GM18498 (cell line): ENCODE data around the gene AGPAT3.

Source experiments
- ATAC-seq: cut with Tn5 transposase; IDR thresholded peaks from one replicate; pipeline ENCODE4 v1.9.1; 2021; ENCODE audit warnings: mild to moderate bottlenecking, moderate library complexity; ENCODE audit not compliant: unreplicated experiment

Gene AGPAT3

GRCh38 chr21:43934716-43935705 is 70.0 kb downstream of the AGPAT3 start:
- no peak for ATAC-seq

- no peak for ATAC-seq
Observed at GRCh38 chr21:43935711-43936110, 70.7 kb downstream of the AGPAT3 start.

- no peak for ATAC-seq
Observed at GRCh38 chr21:43936247-43936967, 71.4 kb downstream of the AGPAT3 start.

- no peak for ATAC-seq
Observed at GRCh38 chr21:43937051-43937832, 72.2 kb downstream of the AGPAT3 start.

- no peak for ATAC-seq
Observed at GRCh38 chr21:43937891-43938309, 72.9 kb downstream of the AGPAT3 start.

- ATAC-seq: peak; percentile 80
Observed at GRCh38 chr21:43938751-43939442, 73.9 kb downstream of the AGPAT3 start.

- no peak for ATAC-seq
Observed at GRCh38 chr21:43939443-43940328, 74.7 kb downstream of the AGPAT3 start.

- ATAC-seq: no peak
Observed at GRCh38 chr21:43940329-43941050, 75.5 kb downstream of the AGPAT3 start.

- no peak for ATAC-seq
Observed at GRCh38 chr21:43942201-43942600, 77.2 kb downstream of the AGPAT3 start.

GRCh38 chr21:43942621-43943020 is 77.6 kb downstream of the AGPAT3 start:
- no peak for ATAC-seq

- no peak for ATAC-seq
Observed at GRCh38 chr21:43943512-43944077, 78.6 kb downstream of the AGPAT3 start.

- ATAC-seq: no peak
Observed at GRCh38 chr21:43944078-43944633, 79.1 kb downstream of the AGPAT3 start.

- no peak for ATAC-seq
Observed at GRCh38 chr21:43944757-43945156, 79.7 kb downstream of the AGPAT3 start.

- ATAC-seq: no peak
Observed at GRCh38 chr21:43948740-43949498, 83.9 kb downstream of the AGPAT3 start.

- ATAC-seq: no peak
Observed at GRCh38 chr21:43949499-43950208, 84.6 kb downstream of the AGPAT3 start.

- no peak for ATAC-seq
Observed at GRCh38 chr21:43950481-43950880, 85.5 kb downstream of the AGPAT3 start.

GRCh38 chr21:43950936-43951335 is 85.9 kb downstream of the AGPAT3 start:
- ATAC-seq: no peak
